Astrocyte (in vitro differentiated cells and primary cell): ENCODE measurements around the gene F8. TPM values are rescaled to one million over a fixed set of nuclear protein-coding genes. Genes with fewer than 3 reads are reported as not detected.

Source experiments
- DNase-seq: peaks from one replicate; pipeline ENCODE4 v3.0.0-alpha.2; 2010; ENCODE audit warnings: low read depth
- FAIRE-seq: peaks from 2 replicates; lab custom pipeline; 2011; peaks lifted over from hg19 to GRCh38; lab: Jason Lieb, UNC
- H2AFZ ChIP-seq: 2 replicates; pipeline ENCODE4 v1.6.0; 2012; ENCODE audit warnings: low read depth, low read length, inconsistent platforms
- H3K27ac ChIP-seq: 2 replicates; pipeline ENCODE4 v1.5.1; 2011; ENCODE audit warnings: low read depth, low read length, inconsistent platforms
- H3K27me3 ChIP-seq: 2 replicates; pipeline ENCODE4 v1.6.0; 2011; ENCODE audit warnings: low read length, inconsistent platforms; ENCODE audit not compliant: insufficient read depth
- H3K36me3 ChIP-seq: 2 replicates; pipeline ENCODE4 v1.5.1; 2011; ENCODE audit warnings: low read length, inconsistent platforms; ENCODE audit not compliant: insufficient read depth
- H3K4me1 ChIP-seq: 2 replicates; pipeline ENCODE4 v1.5.1; 2011; ENCODE audit warnings: low read length, inconsistent platforms; ENCODE audit not compliant: insufficient read depth
- H3K4me2 ChIP-seq: 2 replicates; pipeline ENCODE4 v1.6.0; 2012; ENCODE audit warnings: low read length, inconsistent platforms
- H3K4me3 ChIP-seq: 2 replicates; pipeline ENCODE4 v1.5.1; 2011; ENCODE audit warnings: low read depth, mild to moderate bottlenecking, low read length, inconsistent platforms; ENCODE audit not compliant: insufficient read depth
- H3K79me2 ChIP-seq: 2 replicates; pipeline ENCODE4 v1.6.0; 2012; ENCODE audit warnings: mild to moderate bottlenecking, low read length, inconsistent platforms; ENCODE audit not compliant: insufficient read depth
- H3K9ac ChIP-seq: 2 replicates; pipeline ENCODE4 v1.6.0; 2012; ENCODE audit warnings: mild to moderate bottlenecking, low read length, inconsistent platforms
- H3K9me3 ChIP-seq: 2 replicates; pipeline ENCODE4 v1.5.1; 2012; ENCODE audit warnings: low read depth, mild to moderate bottlenecking, low read length, inconsistent platforms; ENCODE audit not compliant: insufficient read depth
- H4K20me1 ChIP-seq: 2 replicates; pipeline ENCODE4 v1.6.0; 2012; ENCODE audit warnings: low read length, inconsistent platforms; ENCODE audit not compliant: insufficient read depth
- H3K27ac Mint-ChIP-seq: one replicate; pipeline ENCODE4 v1.8.0; 2021; ENCODE audit warnings: mild to moderate bottlenecking, mixed read lengths; ENCODE audit not compliant: unreplicated experiment
- H3K27me3 Mint-ChIP-seq: one replicate; pipeline ENCODE4 v1.8.0; 2021; ENCODE audit warnings: low read depth, mixed read lengths; ENCODE audit not compliant: unreplicated experiment
- H3K36me3 Mint-ChIP-seq: one replicate; pipeline ENCODE4 v1.8.0; 2021; ENCODE audit warnings: low read depth, mixed read lengths; ENCODE audit not compliant: unreplicated experiment
- H3K4me1 Mint-ChIP-seq: one replicate; pipeline ENCODE4 v1.8.0; 2021; ENCODE audit warnings: low read depth, mixed read lengths; ENCODE audit not compliant: unreplicated experiment
- H3K4me3 Mint-ChIP-seq: one replicate; pipeline ENCODE4 v1.8.0; 2021; ENCODE audit warnings: mild to moderate bottlenecking, moderate library complexity, mixed read lengths; ENCODE audit not compliant: unreplicated experiment
- H3K9me3 Mint-ChIP-seq: one replicate; pipeline ENCODE4 v1.8.0; 2021; ENCODE audit warnings: mild to moderate bottlenecking, mixed read lengths; ENCODE audit not compliant: unreplicated experiment
- CTCF ChIP-seq: IDR thresholded peaks from 2 replicates; pipeline ENCODE4 v1.5.1; 2011; ENCODE audit warnings: low read depth, mild to moderate bottlenecking, inconsistent platforms, low read length, moderate library complexity; ENCODE audit not compliant: insufficient read depth
- EZH2 ChIP-seq: IDR thresholded peaks from 2 replicates; pipeline ENCODE4 v1.6.1; 2012; ENCODE audit warnings: mild to moderate bottlenecking, low read length, inconsistent platforms; ENCODE audit not compliant: insufficient read depth
- total RNA-seq: library from RNA; stranded (reverse); gene quantifications from 2 replicates; pipeline ENCODE4 v1.2.1, GENCODE V29; 2021

The F8 gene
- total RNA-seq, 1 donor from 2014 or later: 2.5 TPM

GRCh38 chrX:154981116-154981411 is 41.5 kb downstream of the F8 start:
- Histone ChIP-seq H4K20me1 (no peaks in the 10 kb centered on the region), H3K9me3 (no peaks in the 10 kb centered on the region), H3K9ac (no peak overlapping the region), H2AFZ (peak overlapping the region; percentile 69), H3K27me3 (no peaks in the 10 kb centered on the region), H3K27ac (no peak overlapping the region), H3K36me3 (no peaks in the 10 kb centered on the region), H3K4me1 (no peaks in the 10 kb centered on the region), H3K79me2 (no peaks in the 10 kb centered on the region), H3K4me2 (peak overlapping the region; percentile 83), H3K4me3 (peak overlapping the region; percentile 51)
- TF ChIP-seq CTCF: no peak
- TF ChIP-seq EZH2: no peak
- no peaks in the 10 kb centered on the region for H3K4me1 Mint-ChIP-seq
- no peaks in the 10 kb centered on the region for H3K36me3 Mint-ChIP-seq
- no peak for DNase-seq
- FAIRE-seq: peak; percentile 76
- no peaks in the 10 kb centered on the region for H3K9me3 Mint-ChIP-seq
- H3K4me3 Mint-ChIP-seq: no peak overlapping the region
- H3K27me3 Mint-ChIP-seq: no peaks in the 10 kb centered on the region
- no peak overlapping the region for H3K27ac Mint-ChIP-seq

DNA sequence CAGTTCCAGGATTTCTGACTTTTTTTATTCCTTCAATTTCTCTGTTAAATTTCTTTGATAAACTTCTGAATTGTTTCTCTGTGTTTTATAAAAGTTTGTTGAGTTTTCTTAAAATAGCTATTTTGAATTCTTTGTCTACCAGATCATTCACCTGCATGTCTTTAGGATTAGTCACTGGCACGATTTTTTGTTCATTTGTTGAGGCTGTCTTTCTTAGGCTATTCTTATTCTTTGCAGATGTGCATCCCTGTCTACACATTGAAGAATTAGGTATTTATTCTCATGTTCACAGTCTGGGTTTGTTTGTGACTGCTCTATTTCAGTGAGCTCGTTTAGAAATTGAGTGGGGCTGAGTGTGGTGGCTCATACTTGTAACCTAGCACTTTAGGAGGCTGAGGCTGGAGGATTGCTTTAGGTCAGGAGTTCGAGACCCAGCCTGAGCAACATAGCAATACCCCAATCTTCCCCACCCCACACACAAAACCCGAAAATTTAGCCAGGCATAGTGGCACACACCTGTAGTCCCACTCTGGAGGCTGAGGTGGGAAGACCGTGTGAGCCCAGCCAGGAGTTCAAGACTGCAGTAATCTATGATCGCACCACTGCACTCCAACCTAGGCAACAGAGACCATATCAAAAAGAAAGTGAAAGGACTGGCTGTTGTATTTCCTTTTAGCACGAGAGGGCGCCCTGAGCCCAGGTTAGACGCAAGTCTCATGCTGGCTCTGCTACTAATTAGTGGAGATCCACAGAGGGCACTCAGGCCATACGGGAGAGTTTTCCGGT is 42.0 kb downstream of the F8 start:
- H3K9ac ChIP-seq: peak overlapping the region; percentile 59

More for the DNA sequence above, 42.0 kb downstream of the F8 start:
- FAIRE-seq (peak; percentile 13), DNase-seq (peak; percentile 16)
- Histone ChIP-seq H3K27me3 (no peaks in the 10 kb centered on the region), H4K20me1 (no peaks in the 10 kb centered on the region), H3K27ac (no peak overlapping the region), H2AFZ (peak overlapping the region; percentile 69), H3K79me2 (no peaks in the 10 kb centered on the region), H3K9me3 (no peaks in the 10 kb centered on the region), H3K4me3 (peak overlapping the region; percentile 51), H3K4me2 (peak overlapping the region; percentile 83), H3K36me3 (no peaks in the 10 kb centered on the region), H3K4me1 (no peaks in the 10 kb centered on the region)
- Mint-ChIP-seq H3K36me3 (no peaks in the 10 kb centered on the region), H3K9me3 (no peaks in the 10 kb centered on the region), H3K4me3 (no peak overlapping the region), H3K4me1 (no peaks in the 10 kb centered on the region), H3K27me3 (no peaks in the 10 kb centered on the region), H3K27ac (no peak overlapping the region)
- TF ChIP-seq CTCF (peak; percentile 52), EZH2 (no peak)
